PC-9 (cell line): Measurements from ENCODE around the gene C11orf21. TPM values are rescaled to one million over a fixed set of nuclear protein-coding genes. Genes with fewer than 3 reads are reported as not detected.
"Not testable (repeated sequence)": the region's sequence is repeated elsewhere in the genome, so short reads cannot be mapped to it uniquely, and the experiment has no call there.

Experiments
- BruUV-seq: library from RNA; stranded (reverse); fragments of 400-500 nt; replicated peaks from 2 replicates; lab custom pipeline; 2021; lab: Mats Ljungman, UMichigan
- CTCF ChIA-PET: fragments of 300-600 bp; sonication (Branson Sonifier 250); formaldehyde crosslinking; loops from one replicate; lab custom pipeline; 2022; ENCODE audit warnings: antibody characterized with exemption; lab: Charles Lee
- POLR2A ChIA-PET: fragments of 300-600 bp; sonication (Branson Sonifier 250); formaldehyde crosslinking; loops from one replicate; lab custom pipeline; 2022; ENCODE audit warnings: antibody characterized with exemption; ENCODE audit not compliant: unreplicated experiment; lab: Charles Lee
- DNase-seq, 2 experiments: peaks; one replicate each; pipeline versions ENCODE4 v3.0.0 to v3.0.0-alpha.2; 2015 to 2022; ENCODE audit warnings: mixed read lengths in 1 of 2
- H2AFZ ChIP-seq: fragments of 200-600 bp; sonication (generic); 2 replicates; pipeline ENCODE4 v1.8.1; 2017; ENCODE audit warnings: antibody characterized with exemption
- H3F3A ChIP-seq: fragments of 200-600 bp; sonication (generic); 2 replicates; pipeline ENCODE4 v1.8.1; 2017; ENCODE audit warnings: antibody characterized with exemption, mild to moderate bottlenecking, low read depth; ENCODE audit not compliant: insufficient read depth
- H3K27ac ChIP-seq: fragments of 200-600 bp; sonication (generic); 2 replicates; pipeline ENCODE4 v1.6.1; 2016; ENCODE audit warnings: mixed run types
- H3K27me3 ChIP-seq: fragments of 200-600 bp; sonication (generic); 2 replicates; pipeline ENCODE4 v1.6.1; 2016; ENCODE audit warnings: low read depth, mixed run types; ENCODE audit not compliant: insufficient read depth
- H3K36me3 ChIP-seq: fragments of 200-600 bp; sonication (generic); 2 replicates; pipeline ENCODE4 v1.6.1; 2016; ENCODE audit warnings: low read depth, mixed run types
- H3K4me1 ChIP-seq: fragments of 200-600 bp; sonication (generic); replicated peaks from 2 replicates; pipeline ENCODE4 v1.6.1; 2016; ENCODE audit warnings: mixed run types; ENCODE audit not compliant: insufficient read depth
- H3K4me2 ChIP-seq: fragments of 200-600 bp; sonication (generic); 2 replicates; pipeline ENCODE4 v1.6.1; 2017; ENCODE audit warnings: mixed run types
- H3K4me3 ChIP-seq: fragments of 200-600 bp; sonication (generic); 2 replicates; pipeline ENCODE4 v1.6.1; 2016; ENCODE audit warnings: mixed run types
- H3K79me2 ChIP-seq: fragments of 200-600 bp; sonication (generic); 2 replicates; pipeline ENCODE4 v1.6.1; 2017; ENCODE audit warnings: low read depth, mixed run types
- H3K9me2 ChIP-seq: fragments of 200-600 bp; sonication (generic); 2 replicates; pipeline ENCODE4 v1.8.1; 2017; ENCODE audit warnings: mild to moderate bottlenecking; ENCODE audit not compliant: insufficient read depth
- H3K9me3 ChIP-seq: fragments of 200-600 bp; sonication (generic); 2 replicates; pipeline ENCODE4 v1.8.1; 2016; ENCODE audit warnings: low read depth; ENCODE audit not compliant: insufficient read depth
- H4K20me1 ChIP-seq: fragments of 200-600 bp; sonication (generic); 2 replicates; pipeline ENCODE4 v1.8.1; 2017; ENCODE audit not compliant: insufficient read depth
- CTCF ChIP-seq: fragments of 200-600 bp; sonication (generic); conservative IDR thresholded peaks from 2 replicates; pipeline ENCODE4 v1.6.1; 2017; ENCODE audit warnings: mixed run types, antibody characterized with exemption, mild to moderate bottlenecking, moderate library complexity
- EZH2 ChIP-seq: fragments of 200-600 bp; sonication (generic); IDR thresholded peaks from 2 replicates; pipeline ENCODE4 v1.8.0; 2017; ENCODE audit warnings: antibody characterized with exemption, low read depth
- intact Hi-C: fragments of 100-400 bp; cut with micrococcal nuclease; formaldehyde crosslinking; loops from one replicate; pipeline ENCODE4 v1.10.0; 2022; ENCODE audit not compliant: unreplicated experiment
- total RNA-seq: library from RNA; stranded (reverse); gene quantifications from 2 replicates; pipeline ENCODE4 v1.2.3, GENCODE V29; 2021

C11orf21 gene
- total RNA-seq, 1 experiment from 2014 or later: not detected

- intact Hi-C loops: no loop called here
- no TSS peak for BruUV-seq
- DNase-seq: no peak
- no peaks in the 10 kb centered on the region for H3K36me3 ChIP-seq
- no peaks in the 10 kb centered on the region for H3K9me3 ChIP-seq
- ChIA-PET CTCF (no interaction called here), POLR2A (no interaction called here)
- H4K20me1 ChIP-seq: no peaks in the 10 kb centered on the region
- H2AFZ ChIP-seq: no peak overlapping the region
- TF ChIP-seq EZH2: no peak
- no peak for TF ChIP-seq CTCF
- no peaks in the 10 kb centered on the region for H3K79me2 ChIP-seq
- no peak overlapping the region for H3K4me3 ChIP-seq
- H3F3A ChIP-seq: no peaks in the 10 kb centered on the region
- no peak overlapping the region for H3K27ac ChIP-seq
- H3K4me1 ChIP-seq: no peaks in the 10 kb centered on the region
- no peak overlapping the region for H3K4me2 ChIP-seq
- peaks cover 51% of the 10 kb centered on the region for H3K27me3 ChIP-seq
- no peaks in the 10 kb centered on the region for H3K9me2 ChIP-seq
Observed at GRCh38 chr11:2343502-2343901, 41.8 kb upstream of the C11orf21 start.

- BruUV-seq: no TSS peak
- no peak overlapping the region for H3K27ac ChIP-seq
- ChIA-PET CTCF (no interaction called here), POLR2A (no interaction called here)
- no peaks in the 10 kb centered on the region for H3K9me2 ChIP-seq
- H3K4me3 ChIP-seq: no peak overlapping the region
- H3K4me1 ChIP-seq: no peaks in the 10 kb centered on the region
- H3K4me2 ChIP-seq: no peak overlapping the region
- intact Hi-C loops: no loop called here
- H2AFZ ChIP-seq: no peak overlapping the region
- H4K20me1 ChIP-seq: no peaks in the 10 kb centered on the region
- H3K27me3 ChIP-seq: peaks cover 56% of the 10 kb centered on the region
- H3K79me2 ChIP-seq: no peaks in the 10 kb centered on the region
- no peaks in the 10 kb centered on the region for H3K9me3 ChIP-seq
- no peak for TF ChIP-seq EZH2
- no peak for TF ChIP-seq CTCF
- H3K36me3 ChIP-seq: no peaks in the 10 kb centered on the region
- DNase-seq: no peak
- H3F3A ChIP-seq: no peaks in the 10 kb centered on the region
Observed at GRCh38 chr11:2342981-2343380, 41.3 kb upstream of the C11orf21 start.

- no peak overlapping the region for H3K4me2 ChIP-seq
- CTCF ChIA-PET: no interaction called here
- H3K9me3 ChIP-seq: no peaks in the 10 kb centered on the region
- H3K9me2 ChIP-seq: no peaks in the 10 kb centered on the region
- TF ChIP-seq CTCF: no peak
- no peak for TF ChIP-seq EZH2
- no peak overlapping the region for H2AFZ ChIP-seq
- POLR2A ChIA-PET: no interaction called here
- no peak overlapping the region for H3K4me3 ChIP-seq
- H3K27ac ChIP-seq: no peak overlapping the region
- H3K4me1 ChIP-seq: no peaks in the 10 kb centered on the region
- H3F3A ChIP-seq: no peaks in the 10 kb centered on the region
- DNase-seq: no peak
- no peaks in the 10 kb centered on the region for H4K20me1 ChIP-seq
- no peaks in the 10 kb centered on the region for H3K79me2 ChIP-seq
- peaks cover 59% of the 10 kb centered on the region for H3K27me3 ChIP-seq
- intact Hi-C loops: no loop called here
- no peaks in the 10 kb centered on the region for H3K36me3 ChIP-seq
- no TSS peak for BruUV-seq
Observed at GRCh38 chr11:2342557-2342956, 40.8 kb upstream of the C11orf21 start.

GRCh38 chr11:2338760-2339159, 37.0 kb upstream of the C11orf21 start:
- DNase-seq, BruUV-seq, H3K9me2 ChIP-seq, H2AFZ ChIP-seq, H3K79me2 ChIP-seq, intact Hi-C loops, H3K27ac ChIP-seq, POLR2A ChIA-PET, CTCF ChIA-PET, H3K9me3 ChIP-seq, H3K4me1 ChIP-seq, H3K4me2 ChIP-seq, H3K36me3 ChIP-seq, H3F3A ChIP-seq, H3K4me3 ChIP-seq, H4K20me1 ChIP-seq: not testable (repeated sequence)
- peaks cover 77% of the 10 kb centered on the region for H3K27me3 ChIP-seq

GRCh38 chr11:2335286-2335685, 33.6 kb upstream of the C11orf21 start:
- intact Hi-C loops, H3K4me2 ChIP-seq, H3K36me3 ChIP-seq, H3K27ac ChIP-seq, H3F3A ChIP-seq, H3K4me1 ChIP-seq, H3K9me3 ChIP-seq, DNase-seq, POLR2A ChIA-PET, H2AFZ ChIP-seq, CTCF ChIA-PET, H3K79me2 ChIP-seq, H3K4me3 ChIP-seq, H4K20me1 ChIP-seq, H3K9me2 ChIP-seq, BruUV-seq: not testable (repeated sequence)
- peaks cover 43% of the 10 kb centered on the region for H3K27me3 ChIP-seq
